NCI-H446 treated with DMSO at 0.1 percent for 48 hours (cell line): ENCODE data around the gene GRAMD2B.

Experiments
- DNase-seq: peaks from one replicate; lab custom pipeline; 2025; lab: John Stamatoyannopoulos, UW

Gene GRAMD2B

DNA sequence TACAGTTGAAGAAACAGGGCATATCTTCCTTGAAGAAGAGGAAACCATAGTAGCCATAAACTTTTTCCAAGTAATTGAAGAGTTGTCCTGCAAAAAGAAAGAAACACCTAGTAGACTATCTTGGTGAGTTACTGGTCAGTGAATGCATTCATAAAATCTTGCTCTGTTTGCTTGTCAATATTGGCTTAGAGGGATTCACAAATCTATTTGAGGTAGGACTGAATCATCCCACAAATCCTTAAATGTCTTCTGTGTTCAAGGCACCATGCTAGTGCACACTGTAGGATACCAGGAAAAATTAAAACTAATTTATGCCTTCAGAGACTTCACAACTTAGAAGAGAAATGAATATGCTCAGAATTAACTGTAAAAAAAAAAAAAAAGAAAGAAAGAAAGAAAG is 57.6 kb downstream of the GRAMD2B start:
- DNase-seq: no peak

DNA sequence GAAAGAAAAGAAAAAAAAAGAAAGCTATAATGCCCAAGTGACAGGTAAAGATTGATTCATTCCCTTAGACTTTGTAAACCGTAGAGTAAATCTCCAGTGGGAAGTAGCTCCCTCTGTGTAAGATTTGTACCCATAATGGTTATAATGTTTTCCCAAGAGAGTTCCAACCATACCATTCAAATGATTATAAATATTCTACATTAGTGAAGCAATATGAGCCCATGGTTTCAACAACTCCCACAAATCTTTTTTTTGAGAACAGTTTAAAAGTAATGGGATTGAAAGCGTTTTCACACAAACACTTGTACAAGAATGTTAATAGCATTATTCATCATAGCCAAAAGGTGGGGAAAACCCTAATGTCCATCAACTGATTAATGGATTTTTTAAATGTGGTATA is 58.0 kb downstream of the GRAMD2B start:
- DNase-seq: no peak

GRCh38 chr5:126482591-126482990 is 59.4 kb downstream of the GRAMD2B start:
- no peak for DNase-seq

GRCh38 chr5:126483156-126483555 is 59.9 kb downstream of the GRAMD2B start:
- no peak for DNase-seq

DNA sequence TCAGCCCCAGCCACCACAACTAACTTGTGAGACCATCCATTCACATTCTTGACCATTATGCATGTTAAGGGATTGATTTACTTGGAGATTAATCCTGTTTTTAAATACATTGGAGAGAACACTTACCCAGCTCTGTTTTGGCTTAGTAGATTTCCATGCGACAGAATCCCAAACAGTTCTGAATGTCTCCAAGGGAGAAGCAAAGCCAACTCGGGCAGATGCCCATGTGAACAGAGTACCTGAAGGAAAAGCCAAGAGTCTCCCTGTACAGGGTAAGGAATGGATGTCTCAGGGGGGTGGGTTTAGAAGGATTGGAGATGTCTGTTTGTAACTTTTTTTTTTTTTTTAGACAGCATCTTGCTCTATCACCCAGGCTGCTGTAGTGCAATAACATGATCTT is 61.0 kb downstream of the GRAMD2B start:
- DNase-seq: no peak

GRCh38 chr5:126486332-126486731 is 63.1 kb downstream of the GRAMD2B start:
- no peak for DNase-seq

- DNase-seq: no peak
These were observed 64.4 kb downstream of the GRAMD2B start for GRCh38 chr5:126487596-126487995.

GRCh38 chr5:126488443-126489065 is 65.3 kb downstream of the GRAMD2B start:
- DNase-seq: no peak

- no peak for DNase-seq
These were observed 67.1 kb downstream of the GRAMD2B start for GRCh38 chr5:126490167-126490940.

- no peak for DNase-seq
These were observed 69.7 kb downstream of the GRAMD2B start for GRCh38 chr5:126492939-126493338.

- no peak for DNase-seq
These were observed 71.2 kb downstream of the GRAMD2B start for GRCh38 chr5:126494393-126494792.

GRCh38 chr5:126497506-126497905 is 74.3 kb downstream of the GRAMD2B start:
- no peak for DNase-seq

GRCh38 chr5:126499278-126499677 is 76.1 kb downstream of the GRAMD2B start:
- DNase-seq: no peak

DNA sequence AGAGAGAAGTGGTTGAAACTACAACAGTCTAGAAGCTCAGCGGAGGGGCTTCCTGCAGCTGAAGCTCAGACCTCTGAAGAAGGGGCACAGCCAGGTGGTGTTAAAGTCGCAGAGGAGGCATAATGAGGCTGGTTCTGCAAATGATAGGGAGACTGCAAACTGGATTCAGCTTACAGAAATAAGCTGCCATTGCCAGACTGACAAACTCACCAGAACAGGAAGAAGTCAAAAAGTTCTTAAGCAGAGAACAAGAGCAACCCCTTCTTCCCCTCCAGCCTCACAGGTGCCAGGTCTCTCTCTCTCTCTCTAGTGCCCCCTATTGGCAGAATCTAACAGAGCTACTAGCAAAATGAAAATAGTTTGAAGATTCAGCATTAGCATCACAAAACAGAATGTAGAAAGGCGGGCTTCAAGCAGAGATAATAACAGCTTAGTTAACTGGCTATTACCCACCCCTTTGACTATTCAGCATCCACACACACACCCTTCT is 76.7 kb downstream of the GRAMD2B start:
- no peak for DNase-seq

DNA sequence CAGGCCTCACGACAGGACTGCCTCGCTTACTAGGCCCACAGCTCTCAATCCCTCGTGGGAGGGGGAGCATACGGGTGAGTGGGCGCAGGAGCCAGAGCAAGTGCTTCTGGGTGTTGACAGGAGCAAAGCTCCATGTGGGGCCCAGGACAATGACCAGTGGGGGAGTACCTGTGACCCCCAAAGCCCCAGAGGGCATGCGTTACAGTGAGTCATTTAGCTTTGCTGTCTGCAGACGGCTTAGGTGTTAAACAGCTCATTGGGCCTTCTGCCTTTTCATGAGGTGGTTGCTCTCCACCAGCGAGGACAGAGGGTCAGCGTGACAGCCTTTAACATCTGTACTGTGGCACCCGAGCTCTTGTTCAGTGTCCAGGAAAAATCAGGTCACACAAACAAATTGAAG is 78.2 kb downstream of the GRAMD2B start:
- DNase-seq: no peak

DNA sequence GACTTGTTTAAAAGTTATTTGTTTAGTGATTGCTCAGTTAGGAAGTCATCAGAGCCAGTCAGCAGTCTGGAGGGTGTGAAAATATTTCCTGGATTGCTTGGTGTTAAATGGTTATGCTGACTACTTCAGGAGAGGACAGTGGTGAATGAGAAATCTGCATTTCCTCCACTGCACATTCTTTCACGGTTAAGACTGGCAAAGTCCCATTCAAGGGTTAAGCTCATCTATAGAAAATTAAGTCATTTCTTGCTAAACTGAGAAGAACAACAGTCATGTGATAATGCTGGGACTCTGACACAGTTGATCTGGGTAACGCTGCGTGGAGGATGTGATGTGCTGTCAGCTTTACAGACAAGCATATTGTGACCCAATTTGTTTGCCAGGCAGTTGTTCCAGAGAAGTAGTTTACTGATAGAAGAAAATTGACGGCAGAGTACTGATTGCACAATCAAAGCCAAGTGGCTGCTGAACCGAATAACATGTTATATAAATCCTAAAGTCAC is 80.4 kb downstream of the GRAMD2B start:
- no peak for DNase-seq

DNA sequence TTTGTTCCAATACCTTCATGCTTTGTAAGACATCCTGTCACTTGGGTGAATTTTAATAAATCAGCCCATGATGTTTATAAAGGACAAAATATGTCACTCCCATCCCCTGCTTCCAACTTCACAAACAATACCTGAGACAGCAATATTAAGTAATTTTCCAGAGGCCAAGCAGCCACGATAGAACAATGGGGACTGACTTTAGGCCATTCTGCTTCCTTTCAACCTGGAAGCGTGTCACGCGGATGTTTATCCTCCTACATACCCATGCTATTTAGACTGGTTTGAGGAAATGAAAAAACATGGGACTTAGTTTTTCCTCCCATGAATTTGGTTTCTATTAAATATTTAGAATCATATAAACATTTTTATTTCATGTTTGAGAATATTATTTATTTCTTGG is 82.9 kb downstream of the GRAMD2B start:
- DNase-seq: no peak

DNA sequence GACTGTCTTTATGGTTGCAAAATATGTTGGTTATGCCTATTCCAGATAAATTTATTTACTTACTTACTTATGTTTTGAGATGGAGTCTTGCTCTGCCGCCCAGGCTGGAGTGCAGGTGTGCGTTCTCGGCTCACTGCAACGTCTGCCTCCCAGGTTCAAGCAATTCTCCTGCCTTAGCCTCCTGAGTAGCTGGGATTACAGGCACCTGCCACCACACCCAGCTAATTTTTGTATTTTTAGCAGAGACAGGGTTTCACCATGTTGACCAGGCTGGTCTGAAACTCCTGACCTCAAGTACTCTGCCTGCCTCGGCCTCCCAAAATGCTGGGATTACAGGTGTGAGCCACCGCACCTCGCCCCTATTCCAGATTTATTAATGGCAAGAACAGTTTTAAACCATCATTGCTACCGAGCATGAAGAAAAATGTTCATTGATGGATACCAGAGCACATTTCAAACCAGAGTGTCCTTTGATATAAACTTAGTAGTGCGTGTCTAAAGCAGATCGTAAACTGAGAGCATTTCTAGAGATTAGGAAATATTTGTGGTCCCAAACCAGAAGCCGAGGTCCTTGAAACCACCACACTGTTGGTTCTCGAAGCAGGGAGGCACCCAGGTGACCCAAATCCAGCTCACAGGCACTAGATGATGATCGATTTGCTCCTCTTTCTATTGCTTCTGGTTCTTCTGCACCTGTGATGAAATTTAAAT is 85.2 kb downstream of the GRAMD2B start:
- no peak for DNase-seq

DNA sequence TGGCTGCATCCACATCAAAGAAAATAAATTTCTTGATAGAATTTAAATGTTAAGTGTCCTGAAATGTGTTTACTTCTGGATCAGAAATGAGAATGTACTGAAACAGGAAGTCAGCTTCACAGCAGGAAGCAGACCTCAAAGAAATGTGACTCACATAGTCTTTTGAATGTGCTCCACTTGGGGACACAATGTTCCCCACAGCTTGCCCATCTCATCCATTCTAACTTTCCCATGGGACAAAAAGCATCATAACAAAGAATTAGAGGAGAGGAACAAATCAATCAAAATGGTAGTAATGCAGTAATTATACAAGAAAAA is 85.7 kb downstream of the GRAMD2B start:
- no peak for DNase-seq

GRCh38 chr5:126509339-126509738 is 86.1 kb downstream of the GRAMD2B start:
- no peak for DNase-seq

- no peak for DNase-seq
These were observed 88.8 kb downstream of the GRAMD2B start for GRCh38 chr5:126511961-126512360.

GRCh38 chr5:126512451-126512850 is 89.2 kb downstream of the GRAMD2B start:
- no peak for DNase-seq

- DNase-seq: no peak
These were observed 90.1 kb downstream of the GRAMD2B start for GRCh38 chr5:126513302-126513701.
